Pancreas (tissue), 10 donors: ENCODE measurements around the gene RASAL3. TPM values are rescaled to one million over a fixed set of nuclear protein-coding genes. Genes with fewer than 3 reads are reported as not detected.

Experiments used
- ATAC-seq, 4 donors: fragments of 200-7000 bp; cut with Tn5 transposase; one replicate each; pipeline versions ENCODE4 v1.8.0 to v1.9.1; 2020; ENCODE audit warnings: mild to moderate bottlenecking in 4 of 4, moderate library complexity in 4 of 4
- DNase-seq, 6 donors: peaks; one replicate each; pipeline ENCODE4 v3.0.0-alpha.2; 2020
- FAIRE-seq: peaks from 2 replicates; lab custom pipeline; 2012; peaks lifted over from hg19 to GRCh38; lab: Jason Lieb, UNC
- H3K27ac ChIP-seq, 4 donors: fragments of 200-600 bp; sonication (generic); 1 replicate in 3 of 4; 2 replicates in 1 of 4; pipeline versions ENCODE4 v1.5.0 to v1.8.0; 2020
- H3K27me3 ChIP-seq, 4 donors: fragments of 200-600 bp; one replicate each; pipeline ENCODE4 v1.8.0; 2021
- H3K36me3 ChIP-seq, 3 donors: fragments of 200-600 bp; sonication (generic) in 1 of 3; one replicate each; pipeline versions ENCODE4 v1.5.0 to v1.8.0; 2020 to 2021
- H3K4me1 ChIP-seq, 3 donors: fragments of 200-600 bp; one replicate each; pipeline ENCODE4 v1.8.0; 2021
- H3K4me3 ChIP-seq, 4 donors: fragments of 200-600 bp; sonication (generic) in 2 of 4; one replicate each; pipeline versions ENCODE4 v1.5.0 to v1.8.0; 2020 to 2021
- H3K9me3 ChIP-seq, 4 donors: fragments of 200-600 bp; one replicate each; pipeline ENCODE4 v1.8.0; 2021
- WGBS, 2 donors: extraction: QIAGEN DNeasy Blood & Tissue Kit; methylation state at CpG; one replicate each; pipeline ENCODE4 v1.1.7; 2013; 5-methylcytosine and 5-hydroxymethylcytosine counted together
- intact Hi-C, 3 donors: fragments of 100-400 bp; cut with DNase I; formaldehyde crosslinking; loops; one replicate each; pipeline versions ENCODE4 v1.11.1 to v1.14.2; 2022
- polyA plus RNA-seq, 2 donors: library from polyadenylated mRNA; stranded (reverse); fragments of 200-250 nt; gene quantifications; one replicate each; pipeline ENCODE4 v1.2.3, GENCODE V29; 2013
- total RNA-seq, 6 donors: library from RNA; stranded (reverse); fragmentation: NEBNext Ultra II Directional in 4 of 6; extraction: Animal tissue kit (Norgen Biotek cat#: 25700) in 4 of 6; gene quantifications; one replicate each; pipeline versions ENCODE4 v1.2.1 to v1.2.4, GENCODE V29; 2021 to 2023
- TF ChIP-seq, protein P1 (sequence below), 4 donors: fragments of 200-600 bp; sonication (generic) in 3 of 4; IDR thresholded peaks; one replicate each; pipeline versions ENCODE4 v1.5.0 to v1.8.0; 2021; ENCODE audit warnings: antibody characterized with exemption in 4 of 4
- donor health status: healthy with polysubstance abuse.
- donor health status: DM: no; HTN: no; CAD: no; lungs with moderate emphysema.
- donor health status: DM: no; HTN: no; CAD: no.
- donor health status: control.
- donor health status: control.
- donor health status: Bipolar disorder and iron deficiency.
- donor health status: DM: yes; HTN: yes; CAD: no.
- donor health status: DM: no; HTN: no; CAD: no.
- donor health status: DM: no; HTN: no; CAD: no.
- donor health status: DM: yes; HTN: yes; CAD: no.

Gene RASAL3
- total and polyA plus RNA-seq, 8 donors, result 0.83 to 7.5 (median 1.7) TPM

DNA sequence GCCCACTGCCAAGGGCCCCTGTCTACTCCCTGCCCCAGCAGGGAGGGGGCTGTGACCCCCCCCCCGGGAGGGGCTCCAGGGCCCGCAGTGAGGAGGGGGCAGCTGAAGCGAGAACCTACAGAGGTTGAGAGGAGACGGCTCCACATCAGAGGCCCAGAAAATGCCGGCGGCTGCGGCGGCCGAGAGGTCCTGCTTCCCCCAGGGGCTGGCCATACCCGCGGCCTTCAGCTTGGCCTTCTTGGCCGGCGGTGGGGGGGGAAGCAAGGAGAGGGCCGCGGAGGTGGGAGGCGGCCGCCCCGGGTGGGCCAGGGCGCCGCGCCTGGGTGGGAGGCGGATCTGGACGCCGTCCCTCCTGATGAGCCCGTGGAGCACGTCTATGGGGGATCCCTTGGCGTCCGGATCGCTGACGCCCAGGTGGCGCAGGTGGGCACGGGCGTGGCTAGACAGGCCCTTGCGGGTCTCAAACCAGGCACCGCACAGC is 36.3 kb downstream of the RASAL3 start:
- TF ChIP-seq, protein P1, sequence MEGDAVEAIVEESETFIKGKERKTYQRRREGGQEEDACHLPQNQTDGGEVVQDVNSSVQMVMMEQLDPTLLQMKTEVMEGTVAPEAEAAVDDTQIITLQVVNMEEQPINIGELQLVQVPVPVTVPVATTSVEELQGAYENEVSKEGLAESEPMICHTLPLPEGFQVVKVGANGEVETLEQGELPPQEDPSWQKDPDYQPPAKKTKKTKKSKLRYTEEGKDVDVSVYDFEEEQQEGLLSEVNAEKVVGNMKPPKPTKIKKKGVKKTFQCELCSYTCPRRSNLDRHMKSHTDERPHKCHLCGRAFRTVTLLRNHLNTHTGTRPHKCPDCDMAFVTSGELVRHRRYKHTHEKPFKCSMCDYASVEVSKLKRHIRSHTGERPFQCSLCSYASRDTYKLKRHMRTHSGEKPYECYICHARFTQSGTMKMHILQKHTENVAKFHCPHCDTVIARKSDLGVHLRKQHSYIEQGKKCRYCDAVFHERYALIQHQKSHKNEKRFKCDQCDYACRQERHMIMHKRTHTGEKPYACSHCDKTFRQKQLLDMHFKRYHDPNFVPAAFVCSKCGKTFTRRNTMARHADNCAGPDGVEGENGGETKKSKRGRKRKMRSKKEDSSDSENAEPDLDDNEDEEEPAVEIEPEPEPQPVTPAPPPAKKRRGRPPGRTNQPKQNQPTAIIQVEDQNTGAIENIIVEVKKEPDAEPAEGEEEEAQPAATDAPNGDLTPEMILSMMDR (IDR thresholded peaks at IDR 0.05), result no peak
- Histone ChIP-seq H3K36me3 (peaks cover 0 to 42% (median 12%) of the 10 kb centered on the region in 3 donors), H3K9me3 (no peaks in the 10 kb centered on the region), H3K27me3 (no peaks in the 10 kb centered on the region), H3K4me1 (peaks cover 0 to 14% (median 4%) of the 10 kb centered on the region in 3 donors), H3K4me3 (no peak overlapping the region), H3K27ac (no peak overlapping the region)
- 91 to 92% methylated on average over 35 of the region's 35 CpGs for WGBS, 2 donors
- intact Hi-C loops, result no loop called here
- DNase-seq, result peak in 2 of 6 donors; percentile 28 to 72
- no peak for FAIRE-seq
- no peak for ATAC-seq

DNA sequence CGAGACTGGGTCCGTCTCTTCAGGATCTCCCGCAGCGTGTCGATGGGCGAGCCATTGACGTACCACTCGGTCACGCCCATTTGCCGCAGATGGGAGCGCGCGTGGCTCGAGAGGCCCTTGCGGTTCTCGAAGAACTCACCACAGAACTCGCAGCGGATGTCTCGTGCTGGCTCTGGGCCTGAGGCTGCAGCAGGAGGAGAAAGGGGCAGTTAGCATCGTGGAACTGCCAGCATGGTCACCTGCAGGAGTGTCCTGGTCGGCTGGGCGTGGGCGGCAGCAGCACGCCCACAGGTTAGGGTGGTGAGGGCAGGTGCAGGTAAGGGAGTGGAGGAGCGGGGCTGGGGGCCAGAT is 37.0 kb downstream of the RASAL3 start:
- Histone ChIP-seq H3K27ac (no peak overlapping the region), H3K4me3 (no peak overlapping the region), H3K36me3 (peaks cover 0 to 44% (median 15%) of the 10 kb centered on the region in 3 donors), H3K4me1 (peaks cover 0 to 14% (median 4%) of the 10 kb centered on the region in 3 donors), H3K27me3 (no peaks in the 10 kb centered on the region), H3K9me3 (no peaks in the 10 kb centered on the region)
- no peak for ATAC-seq
- intact Hi-C loops, result no loop called here
- WGBS, 2 donors, result 97% methylated on average over 25 of the region's 25 CpGs
- peak in 2 of 6 donors; percentile 33 to 61 for DNase-seq
- TF ChIP-seq, protein P1 (IDR thresholded peaks at IDR 0.05), result no peak
- no peak for FAIRE-seq

DNA sequence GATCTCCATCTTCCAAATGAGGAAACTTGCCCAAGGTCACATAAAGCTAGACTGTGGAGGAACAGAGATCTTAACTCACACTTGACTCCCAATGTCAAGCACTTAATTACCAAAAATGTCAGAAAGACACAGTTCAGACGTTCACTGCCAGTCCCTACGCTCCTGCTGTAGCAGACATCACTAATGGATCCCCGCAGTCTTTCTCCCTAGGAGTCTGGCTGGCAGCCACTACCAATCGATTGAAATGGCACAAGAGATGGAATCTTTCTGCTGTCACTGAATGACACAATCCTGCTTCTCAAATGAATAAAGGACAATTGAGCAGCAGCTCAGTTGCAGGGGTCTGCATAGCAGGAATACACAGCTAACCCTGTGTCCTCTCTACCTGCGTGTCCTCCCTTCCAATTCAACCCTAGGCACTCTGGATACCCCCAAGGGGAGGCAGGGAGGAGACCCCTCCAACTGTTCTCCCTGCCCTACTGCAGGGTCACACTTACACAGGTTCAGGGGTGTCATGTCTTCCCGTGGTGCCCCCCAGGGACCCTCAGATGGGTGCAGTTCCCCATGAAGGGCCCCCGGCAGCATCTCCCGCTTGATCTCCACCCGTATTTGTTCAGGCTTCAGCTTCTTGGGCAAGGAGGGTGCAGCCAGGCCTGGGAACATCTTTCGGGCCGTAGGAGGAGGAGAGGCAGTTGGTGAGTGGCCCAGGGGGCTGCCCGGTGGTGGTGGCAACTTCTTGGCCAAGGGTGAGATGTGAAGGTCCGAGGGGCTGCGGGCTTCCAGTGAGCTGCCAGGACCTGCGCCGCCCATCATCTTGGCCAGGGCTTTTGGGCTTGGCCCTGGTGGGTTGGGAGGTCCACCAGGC is 37.6 kb downstream of the RASAL3 start:
- no peaks in the 10 kb centered on the region for H3K9me3 ChIP-seq
- peaks cover 0 to 14% (median 4%) of the 10 kb centered on the region in 3 donors for H3K4me1 ChIP-seq
- no peaks in the 10 kb centered on the region for H3K27me3 ChIP-seq
- ATAC-seq, result no peak
- DNase-seq, result peak in 1 of 6 donors; percentile 11
- intact Hi-C loops, result no loop called here
- H3K36me3 ChIP-seq, result peaks cover 0 to 44% (median 15%) of the 10 kb centered on the region in 3 donors
- no peak overlapping the region for H3K27ac ChIP-seq
- TF ChIP-seq, protein P1 (IDR thresholded peaks at IDR 0.05), result no peak
- no peak for FAIRE-seq
- 87% methylated on average over 16 of the region's 16 CpGs for WGBS, 2 donors
- no peak overlapping the region for H3K4me3 ChIP-seq

DNA sequence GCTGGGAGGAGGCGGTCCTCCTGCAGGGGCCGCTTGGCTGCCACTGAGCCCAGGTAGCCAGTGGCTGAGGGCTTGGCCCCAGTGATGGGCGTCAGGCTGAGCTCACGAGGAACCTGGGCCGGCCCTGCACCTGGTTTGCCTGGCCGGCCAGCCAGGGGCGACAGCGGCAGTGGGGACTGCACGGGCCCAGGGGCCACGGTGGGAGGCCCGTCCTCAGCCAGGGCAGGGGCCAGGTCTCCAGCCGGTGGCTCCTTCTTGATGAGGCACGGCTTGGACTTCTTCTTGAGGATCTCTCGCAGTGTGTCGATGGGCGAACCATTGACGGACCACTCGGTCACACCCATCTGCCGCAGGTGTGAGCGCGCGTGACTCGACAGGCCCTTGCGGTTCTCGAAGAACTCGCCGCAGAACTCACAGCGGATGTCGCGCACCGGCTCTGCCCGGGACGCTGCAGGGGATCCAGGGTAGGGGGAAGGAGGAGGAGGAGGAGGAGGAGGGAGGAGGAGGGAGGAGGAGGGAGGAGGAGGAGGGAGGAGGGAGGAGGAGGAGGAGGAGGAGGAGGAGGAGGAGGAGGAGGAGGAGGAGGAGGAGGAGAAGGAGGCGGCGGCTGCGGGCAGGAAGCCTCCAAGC is 38.9 kb downstream of the RASAL3 start:
- no peak overlapping the region for H3K27ac ChIP-seq
- 93 to 95% methylated on average over 26 to 36 of the region's 36 CpGs for WGBS, 2 donors
- DNase-seq, result peak in 2 of 6 donors; percentile 37 to 60
- no peak for FAIRE-seq
- no peak for ATAC-seq
- H3K9me3 ChIP-seq, result no peaks in the 10 kb centered on the region
- peaks cover 0 to 44% (median 15%) of the 10 kb centered on the region in 3 donors for H3K36me3 ChIP-seq
- TF ChIP-seq, protein P1 (IDR thresholded peaks at IDR 0.05), result no peak
- intact Hi-C loops, result no loop called here
- H3K27me3 ChIP-seq, result no peaks in the 10 kb centered on the region
- no peak overlapping the region for H3K4me3 ChIP-seq
- H3K4me1 ChIP-seq, result peaks cover 0 to 2% (median 0%) of the 10 kb centered on the region in 3 donors
